Liver (tissue), 9 donors: Measurements from ENCODE around the gene GNG13. TPM values are rescaled to one million over a fixed set of nuclear protein-coding genes. Genes with fewer than 3 reads are reported as not detected.
"Not testable (repeated sequence)": the region's sequence is repeated elsewhere in the genome, so short reads cannot be mapped to it uniquely, and the experiment has no call there.

Source experiments
- DNase-seq: peaks from one replicate; pipeline ENCODE4 v3.0.0-alpha.2; 2017; ENCODE audit warnings: low spot score
- H3K27ac ChIP-seq, 2 donors: one replicate each; pipeline ENCODE4 v1.7.0; 2013; ENCODE audit warnings: inconsistent platforms in 2 of 2, low read length in 2 of 2, control low read depth in 1 of 2, low read depth in 1 of 2, mild to moderate bottlenecking in 1 of 2
- H3K27me3 ChIP-seq, 4 donors: one replicate each; pipeline versions ENCODE4 v1.6.1 to v1.7.0; 2013; ENCODE audit warnings: low read length in 3 of 4, inconsistent platforms in 1 of 4, mild to moderate bottlenecking in 1 of 4, moderate library complexity in 1 of 4; ENCODE audit not compliant: control insufficient read depth in 4 of 4, insufficient read depth in 4 of 4
- H3K36me3 ChIP-seq, 4 donors: one replicate each; pipeline versions ENCODE4 v1.6.1 to v1.7.0; 2013; ENCODE audit warnings: low read length in 3 of 4, mild to moderate bottlenecking in 3 of 4, low read depth in 1 of 4, moderate library complexity in 1 of 4; ENCODE audit not compliant: control insufficient read depth in 4 of 4, insufficient read depth in 3 of 4
- H3K4me1 ChIP-seq, 4 donors: one replicate each; pipeline versions ENCODE4 v1.6.1 to v1.7.0; 2013; ENCODE audit warnings: low read length in 3 of 4, mild to moderate bottlenecking in 3 of 4, moderate library complexity in 1 of 4; ENCODE audit not compliant: control insufficient read depth in 4 of 4, insufficient read depth in 4 of 4
- H3K4me3 ChIP-seq, 3 donors: one replicate each; pipeline versions ENCODE4 v1.6.1 to v1.7.0; 2013; ENCODE audit warnings: low read length in 3 of 3, control low read depth in 1 of 3, low read depth in 1 of 3, mild to moderate bottlenecking in 1 of 3
- H3K9ac ChIP-seq, 2 donors: one replicate each; pipeline ENCODE4 v1.7.0; 2013; ENCODE audit warnings: low read length in 2 of 2, mild to moderate bottlenecking in 2 of 2, moderate library complexity in 2 of 2, control low read depth in 1 of 2, low read depth in 1 of 2
- H3K9me3 ChIP-seq, 4 donors: one replicate each; pipeline versions ENCODE4 v1.6.1 to v1.7.0; 2013; ENCODE audit warnings: low read length in 3 of 4; ENCODE audit not compliant: control insufficient read depth in 4 of 4
- ATF3 ChIP-seq: IDR thresholded peaks from 2 replicates; pipeline ENCODE4 v1.6.1; 2016; ENCODE audit warnings: antibody characterized with exemption
- EGR1 ChIP-seq, 2 donors: IDR thresholded peaks; 2 replicates each; pipeline ENCODE4 v1.6.1; 2016 to 2018; ENCODE audit warnings: antibody characterized with exemption in 2 of 2, low read depth in 2 of 2
- FOXA1 ChIP-seq: IDR thresholded peaks from 2 replicates; pipeline ENCODE4 v1.6.1; 2016; ENCODE audit warnings: antibody characterized with exemption
- FOXA2 ChIP-seq: IDR thresholded peaks from 2 replicates; pipeline ENCODE4 v1.6.1; 2016; ENCODE audit warnings: antibody characterized with exemption
- GABPA ChIP-seq, 2 donors: IDR thresholded peaks in 1 of 2; conservative IDR thresholded peaks in 1 of 2; 2 replicates each; pipeline ENCODE4 v1.6.1; 2016; ENCODE audit warnings: antibody characterized with exemption in 2 of 2, mild to moderate bottlenecking in 1 of 2, moderate library complexity in 1 of 2
- HNF4A ChIP-seq, 2 donors: conservative IDR thresholded peaks; 2 replicates each; pipeline ENCODE4 v1.6.1; 2016; ENCODE audit warnings: antibody characterized with exemption in 2 of 2, mild to moderate bottlenecking in 2 of 2
- HNF4G ChIP-seq: IDR thresholded peaks from 2 replicates; pipeline ENCODE4 v1.6.1; 2016; ENCODE audit warnings: antibody characterized with exemption
- JUND ChIP-seq, 2 donors: IDR thresholded peaks; 2 replicates each; pipeline ENCODE4 v1.6.1; 2016; ENCODE audit warnings: antibody characterized with exemption in 2 of 2
- MAX ChIP-seq: IDR thresholded peaks from 2 replicates; pipeline ENCODE4 v1.6.1; 2016; ENCODE audit warnings: antibody characterized with exemption
- RAD21 ChIP-seq, 2 donors: IDR thresholded peaks; 2 replicates each; pipeline ENCODE4 v1.6.1; 2016; ENCODE audit warnings: antibody characterized with exemption in 2 of 2, mild to moderate bottlenecking in 2 of 2
- REST ChIP-seq: IDR thresholded peaks from 2 replicates; pipeline ENCODE4 v1.6.1; 2016; ENCODE audit warnings: antibody characterized with exemption, mild to moderate bottlenecking
- RXRA ChIP-seq, 2 donors: IDR thresholded peaks; 2 replicates each; pipeline ENCODE4 v1.6.1; 2017 to 2018; ENCODE audit warnings: antibody characterized with exemption in 2 of 2, mild to moderate bottlenecking in 1 of 2
- SP1 ChIP-seq: IDR thresholded peaks from 2 replicates; pipeline ENCODE4 v1.6.1; 2018; ENCODE audit warnings: antibody characterized with exemption, mild to moderate bottlenecking
- TAF1 ChIP-seq: conservative IDR thresholded peaks from 2 replicates; pipeline ENCODE4 v1.6.1; 2016; ENCODE audit warnings: antibody characterized with exemption, mild to moderate bottlenecking
- YY1 ChIP-seq: IDR thresholded peaks from 2 replicates; pipeline ENCODE4 v1.6.1; 2016; ENCODE audit warnings: antibody characterized with exemption, mild to moderate bottlenecking
- WGBS: extraction: QIAGEN DNeasy Blood & Tissue Kit; methylation state at CpG from one replicate; pipeline ENCODE4 v1.1.7; 2013; 5-methylcytosine and 5-hydroxymethylcytosine counted together
- polyA plus RNA-seq, 2 donors: library from polyadenylated mRNA; stranded (reverse) in 1 of 2; unstranded in 1 of 2; fragments of 200-250 nt in 1 of 2; fragments of >200 nt in 1 of 2; fragmentation: Nextera tagmentation in 1 of 2; extraction: Ambion mirVana in 1 of 2; gene quantifications; one replicate each; pipeline versions ENCODE4 v1.2.1 to v1.2.3, GENCODE V29; 2013 to 2015
- total RNA-seq, 2 donors: library from RNA; depleted of rRNA; stranded (reverse); fragments of >200 nt; gene quantifications; one replicate each; pipeline ENCODE4 v1.2.3, GENCODE V29; 2014
- donor health status: healthy.
- donor health status: healthy.
- donor health status: healthy.
- donor health status: healthy.
- donor health status: healthy.

Gene GNG13
- total and polyA plus RNA-seq, 4 donors = not detected

GRCh38 chr16:778447-778846 lies 22.1 kb downstream of the GNG13 start:
- Histone ChIP-seq H3K9me3 (no peaks in the 10 kb centered on the region), H3K27me3 (peaks cover 0 to 4% (median 0%) of the 10 kb centered on the region in 4 donors), H3K27ac (no peak overlapping the region), H3K9ac (no peak overlapping the region), H3K4me3 (no peak overlapping the region), H3K4me1 (no peaks in the 10 kb centered on the region), H3K36me3 (no peaks in the 10 kb centered on the region)
- 77% methylated on average over 11 of the region's 11 CpGs for WGBS
- no peak for TF ChIP-seq RAD21 (IDR thresholded peaks at IDR 0.05)
- no peak for TF ChIP-seq SP1
- no peak for TF ChIP-seq MAX
- TF ChIP-seq EGR1 (IDR thresholded peaks at IDR 0.05; ENCODE audit: low read depth in 2 of 2) = no peak
- no peak for DNase-seq

GRCh38 chr16:777826-778225 lies 22.7 kb downstream of the GNG13 start:
- Histone ChIP-seq H3K27me3 (peaks cover 0 to 4% (median 0%) of the 10 kb centered on the region in 4 donors), H3K27ac (no peak overlapping the region), H3K9ac (no peak overlapping the region), H3K9me3 (no peaks in the 10 kb centered on the region), H3K4me3 (no peak overlapping the region), H3K4me1 (no peaks in the 10 kb centered on the region), H3K36me3 (no peaks in the 10 kb centered on the region)
- DNase-seq = no peak
- 36% methylated on average over 16 of the region's 16 CpGs for WGBS
- TF ChIP-seq FOXA1 = no peak
- no peak for TF ChIP-seq HNF4A (conservative IDR thresholded peaks at IDR 0.05)
- no peak for TF ChIP-seq YY1
- TF ChIP-seq REST = no peak
- TF ChIP-seq JUND (IDR thresholded peaks at IDR 0.05) = no peak
- no peak for TF ChIP-seq MAX
- no peak for TF ChIP-seq FOXA2
- TF ChIP-seq SP1 = no peak
- no peak for TF ChIP-seq RXRA (IDR thresholded peaks at IDR 0.05)
- TF ChIP-seq TAF1 = no peak
- TF ChIP-seq GABPA (IDR thresholded peaks at IDR 0.05 in 1 of 2, conservative IDR thresholded peaks at IDR 0.05 in 1 of 2) = no peak
- no peak for TF ChIP-seq RAD21 (IDR thresholded peaks at IDR 0.05)

GRCh38 chr16:776824-777223 lies 23.7 kb downstream of the GNG13 start:
- H3K9me3 ChIP-seq = no peaks in the 10 kb centered on the region
- peaks cover 0 to 4% (median 0%) of the 10 kb centered on the region in 4 donors for H3K27me3 ChIP-seq
- TF ChIP-seq MAX (no peak), REST (no peak), SP1 (no peak), ATF3 (no peak), HNF4G (no peak), TAF1 (no peak)
- no peak for DNase-seq
- H3K4me1 ChIP-seq = no peaks in the 10 kb centered on the region
- WGBS = 82% methylated on average over 9 of the region's 9 CpGs
- no peak overlapping the region for H3K27ac ChIP-seq
- H3K9ac ChIP-seq = no peak overlapping the region
- no peak overlapping the region for H3K4me3 ChIP-seq
- H3K36me3 ChIP-seq = no peaks in the 10 kb centered on the region

GRCh38 chr16:776298-776697 lies 24.2 kb downstream of the GNG13 start:
- 86% methylated on average over 10 of the region's 10 CpGs for WGBS
- H3K4me3 ChIP-seq, H3K9ac ChIP-seq, H3K9me3 ChIP-seq, H3K36me3 ChIP-seq, H3K4me1 ChIP-seq, DNase-seq, H3K27ac ChIP-seq, H3K27me3 ChIP-seq: not testable (repeated sequence)
